Calu3 (cell line): ENCODE results near the gene DYNC1I1. TPM values are rescaled to one million over a fixed set of nuclear protein-coding genes. Genes with fewer than 3 reads are reported as not detected.

Experiments
- BruUV-seq: library from RNA; stranded (reverse); fragments of 400-500 nt; replicated peaks from 2 replicates; lab custom pipeline; 2021; lab: Mats Ljungman, UMichigan
- CTCF ChIA-PET: fragments of 300-600 bp; sonication (Branson Sonifier 250); formaldehyde crosslinking; loops from one replicate; lab custom pipeline; 2022; ENCODE audit warnings: antibody characterized with exemption; lab: Charles Lee
- DNase-seq: peaks from one replicate; pipeline ENCODE4 v3.0.0; 2022
- H3K27ac Mint-ChIP-seq: one replicate; pipeline ENCODE4 v1.8.0; 2022; ENCODE audit warnings: mixed read lengths; ENCODE audit not compliant: unreplicated experiment
- H3K27me3 Mint-ChIP-seq: one replicate; pipeline ENCODE4 v1.8.0; 2022; ENCODE audit warnings: mixed read lengths; ENCODE audit not compliant: unreplicated experiment
- H3K36me3 Mint-ChIP-seq: one replicate; pipeline ENCODE4 v1.8.0; 2022; ENCODE audit warnings: mild to moderate bottlenecking, moderate library complexity, mixed read lengths; ENCODE audit not compliant: insufficient read depth, unreplicated experiment
- H3K4me1 Mint-ChIP-seq: one replicate; pipeline ENCODE4 v1.8.0; 2022; ENCODE audit warnings: mild to moderate bottlenecking, low read depth, mixed read lengths; ENCODE audit not compliant: unreplicated experiment
- H3K4me3 Mint-ChIP-seq: one replicate; pipeline ENCODE4 v1.8.0; 2022; ENCODE audit warnings: mild to moderate bottlenecking, low read depth, moderate library complexity, mixed read lengths; ENCODE audit not compliant: unreplicated experiment
- H3K9me3 Mint-ChIP-seq: one replicate; pipeline ENCODE4 v1.8.0; 2022; ENCODE audit warnings: low read depth, mixed read lengths; ENCODE audit not compliant: unreplicated experiment
- intact Hi-C: fragments of 100-400 bp; cut with micrococcal nuclease; formaldehyde crosslinking; loops from one replicate; pipeline ENCODE4 v1.10.0; 2022; ENCODE audit not compliant: unreplicated experiment
- total RNA-seq: library from RNA; stranded (reverse); gene quantifications from 2 replicates; pipeline ENCODE4 v1.2.3, GENCODE V29; 2022
- TF ChIP-seq, protein P1 (sequence below): fragments of 200-600 bp; IDR thresholded peaks from one replicate; pipeline ENCODE4 v1.8.0; 2022; ENCODE audit warnings: antibody characterized with exemption; ENCODE audit not compliant: unreplicated experiment

DYNC1I1 gene
- total RNA-seq, 1 experiment from 2014 or later = 0.73 TPM

DNA sequence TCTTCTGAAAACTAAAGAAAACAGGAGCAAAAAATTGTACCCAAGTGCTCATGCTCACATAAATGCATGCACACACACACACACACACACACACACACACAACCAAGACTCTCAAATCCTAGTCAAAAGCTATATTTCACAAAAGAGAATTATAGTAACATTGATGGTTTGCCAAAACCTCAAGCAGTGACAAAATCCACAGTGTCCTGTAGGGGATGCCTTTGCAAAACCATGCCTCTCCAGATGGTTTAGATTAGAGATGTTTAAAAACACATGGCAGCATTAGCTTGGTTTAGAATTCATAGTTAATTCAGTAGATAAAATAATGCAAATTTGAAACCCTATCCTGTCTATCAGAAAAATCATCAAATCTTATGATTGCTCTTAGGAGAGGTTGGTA, 232.2 kb downstream of the DYNC1I1 start:
- H3K27me3 Mint-ChIP-seq = no peaks in the 10 kb centered on the region
- H3K4me3 Mint-ChIP-seq = no peak overlapping the region
- H3K4me1 Mint-ChIP-seq = no peaks in the 10 kb centered on the region
- no peak for DNase-seq
- H3K9me3 Mint-ChIP-seq = no peaks in the 10 kb centered on the region
- no TSS peak for BruUV-seq
- CTCF ChIA-PET = no interaction called here
- TF ChIP-seq, protein P1, sequence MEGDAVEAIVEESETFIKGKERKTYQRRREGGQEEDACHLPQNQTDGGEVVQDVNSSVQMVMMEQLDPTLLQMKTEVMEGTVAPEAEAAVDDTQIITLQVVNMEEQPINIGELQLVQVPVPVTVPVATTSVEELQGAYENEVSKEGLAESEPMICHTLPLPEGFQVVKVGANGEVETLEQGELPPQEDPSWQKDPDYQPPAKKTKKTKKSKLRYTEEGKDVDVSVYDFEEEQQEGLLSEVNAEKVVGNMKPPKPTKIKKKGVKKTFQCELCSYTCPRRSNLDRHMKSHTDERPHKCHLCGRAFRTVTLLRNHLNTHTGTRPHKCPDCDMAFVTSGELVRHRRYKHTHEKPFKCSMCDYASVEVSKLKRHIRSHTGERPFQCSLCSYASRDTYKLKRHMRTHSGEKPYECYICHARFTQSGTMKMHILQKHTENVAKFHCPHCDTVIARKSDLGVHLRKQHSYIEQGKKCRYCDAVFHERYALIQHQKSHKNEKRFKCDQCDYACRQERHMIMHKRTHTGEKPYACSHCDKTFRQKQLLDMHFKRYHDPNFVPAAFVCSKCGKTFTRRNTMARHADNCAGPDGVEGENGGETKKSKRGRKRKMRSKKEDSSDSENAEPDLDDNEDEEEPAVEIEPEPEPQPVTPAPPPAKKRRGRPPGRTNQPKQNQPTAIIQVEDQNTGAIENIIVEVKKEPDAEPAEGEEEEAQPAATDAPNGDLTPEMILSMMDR = no peak
- no peaks in the 10 kb centered on the region for H3K36me3 Mint-ChIP-seq
- intact Hi-C loops = no loop called here
- H3K27ac Mint-ChIP-seq = no peak overlapping the region

DNA sequence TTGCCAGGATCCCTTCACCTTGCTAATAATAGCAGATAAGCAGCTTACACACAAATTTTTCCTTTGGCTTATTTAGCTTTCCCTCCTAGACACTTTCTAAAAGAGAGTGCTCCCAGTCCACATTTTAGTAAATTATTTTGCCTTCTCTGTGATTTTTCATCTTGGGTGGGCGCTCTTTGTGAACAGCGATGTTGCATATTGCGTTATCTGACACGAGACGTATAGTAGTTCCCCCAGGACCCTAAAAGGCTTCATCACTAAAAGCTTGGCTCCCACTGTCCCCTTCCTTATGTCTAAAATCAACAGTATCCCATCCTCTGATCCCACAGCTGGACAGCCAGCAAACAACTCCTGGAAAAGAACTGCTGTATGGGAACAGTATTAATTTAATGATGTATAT, 232.9 kb downstream of the DYNC1I1 start:
- H3K27ac Mint-ChIP-seq = no peak overlapping the region
- no peaks in the 10 kb centered on the region for H3K27me3 Mint-ChIP-seq
- BruUV-seq = no TSS peak
- H3K4me1 Mint-ChIP-seq = no peaks in the 10 kb centered on the region
- intact Hi-C loops = no loop called here
- TF ChIP-seq, protein P1 = no peak
- CTCF ChIA-PET = no interaction called here
- no peak for DNase-seq
- H3K36me3 Mint-ChIP-seq = no peaks in the 10 kb centered on the region
- H3K4me3 Mint-ChIP-seq = no peak overlapping the region
- no peaks in the 10 kb centered on the region for H3K9me3 Mint-ChIP-seq

DNA sequence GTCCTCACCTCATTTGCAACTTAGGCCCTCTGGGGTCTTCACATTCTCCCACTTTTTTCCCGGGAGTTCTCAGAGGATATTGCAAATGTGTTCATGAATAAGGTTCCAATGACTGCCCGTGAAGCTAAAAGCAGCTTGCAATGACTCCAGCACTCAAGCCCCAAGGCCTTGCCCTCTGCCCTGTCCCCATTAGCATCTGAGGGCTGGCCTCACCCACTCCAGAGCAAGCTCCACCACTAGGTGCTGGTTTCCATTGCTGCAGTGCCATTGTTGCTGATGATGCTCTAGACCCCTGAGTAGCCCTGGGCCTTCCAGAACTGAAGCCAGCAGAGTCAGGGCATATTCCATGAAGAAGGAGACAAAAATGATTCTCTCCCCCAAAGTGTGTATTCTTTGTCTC, 236.8 kb downstream of the DYNC1I1 start:
- Mint-ChIP-seq H3K4me3 (no peak overlapping the region), H3K36me3 (no peaks in the 10 kb centered on the region), H3K9me3 (no peaks in the 10 kb centered on the region), H3K27ac (no peak overlapping the region), H3K4me1 (no peaks in the 10 kb centered on the region), H3K27me3 (no peaks in the 10 kb centered on the region)
- CTCF ChIA-PET = no interaction called here
- intact Hi-C loops = no loop called here
- TF ChIP-seq, protein P1 = no peak
- BruUV-seq = no TSS peak
- DNase-seq = no peak

DNA sequence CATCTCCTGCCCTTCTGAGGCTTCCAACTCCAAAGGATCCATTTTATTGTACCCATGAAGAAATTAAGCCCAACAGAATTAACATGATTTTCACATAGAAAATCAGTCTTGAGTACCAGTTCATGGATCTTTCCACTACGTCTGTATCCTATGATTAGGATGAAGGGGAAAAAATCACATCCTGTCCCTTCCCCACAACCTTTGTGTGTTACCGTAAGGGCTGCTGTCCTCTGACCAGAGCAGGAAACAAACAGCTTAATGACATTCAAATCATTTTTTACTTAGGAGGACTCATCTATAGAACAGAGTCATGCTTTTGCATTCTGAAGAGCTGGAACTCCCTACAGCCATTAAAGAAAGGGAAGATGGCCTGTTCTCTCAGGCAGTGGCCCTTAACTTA, 241.5 kb downstream of the DYNC1I1 start:
- CTCF ChIA-PET = no interaction called here
- H3K27me3 Mint-ChIP-seq = no peaks in the 10 kb centered on the region

More for the DNA sequence above, 241.5 kb downstream of the DYNC1I1 start:
- Mint-ChIP-seq H3K4me3 (no peak overlapping the region), H3K36me3 (no peaks in the 10 kb centered on the region), H3K27ac (no peak overlapping the region), H3K4me1 (peaks cover 20% of the 10 kb centered on the region), H3K9me3 (no peaks in the 10 kb centered on the region)
- BruUV-seq = no TSS peak
- intact Hi-C loops = no loop called here
- no peak for DNase-seq
- TF ChIP-seq, protein P1 = no peak
